H1 (cell line): ENCODE data around the gene HIP1.

Experiments
- BRCA1 ChIP-seq: IDR thresholded peaks from 2 replicates; pipeline ENCODE4 v1.6.1; 2012; ENCODE audit warnings: low read depth, low read length, improper control_type of control experiment
- CTCF ChIP-seq, 3 experiments: IDR thresholded peaks; 1 replicate in 2 of 3; 2 replicates in 1 of 3; pipeline versions ENCODE4 v1.5.1 to v1.6.1; 2011; ENCODE audit warnings: low read length in 3 of 3, mild to moderate bottlenecking in 3 of 3, inconsistent platforms in 2 of 3, low read depth in 1 of 3, moderate library complexity in 1 of 3; ENCODE audit not compliant: insufficient read depth in 1 of 3; ENCODE audit errors: control extremely low read depth in 1 of 3
- EP300 ChIP-seq, 2 experiments: IDR thresholded peaks; 1 replicate in 1 of 2; 2 replicates in 1 of 2; pipeline ENCODE4 v1.6.1; 2011 to 2012; ENCODE audit warnings: low read depth in 2 of 2, low read length in 2 of 2, mild to moderate bottlenecking in 2 of 2, borderline replicate concordance in 1 of 2, inconsistent platforms in 1 of 2, moderate library complexity in 1 of 2
- EZH2 ChIP-seq: fragments of 200-600 bp; sonication (generic); IDR thresholded peaks from 2 replicates; pipeline ENCODE4 v1.7.1; 2012; ENCODE audit warnings: low read depth, mild to moderate bottlenecking, moderate library complexity, low read length, inconsistent platforms; ENCODE audit not compliant: severe bottlenecking
- SP1 ChIP-seq: IDR thresholded peaks from 2 replicates; pipeline ENCODE4 v1.6.1; 2011; ENCODE audit warnings: low read depth, low read length
- SP2 ChIP-seq: IDR thresholded peaks from 2 replicates; pipeline ENCODE4 v1.6.1; 2012; ENCODE audit warnings: mild to moderate bottlenecking, low read length, inconsistent platforms
- USF2 ChIP-seq: IDR thresholded peaks from 2 replicates; pipeline ENCODE4 v1.6.1; 2011; ENCODE audit warnings: low read length, improper control_type of control experiment

- TF ChIP-seq EP300 (IDR thresholded peaks at IDR 0.05; ENCODE audit: borderline replicate concordance in 1 of 2, low read depth in 2 of 2, low read length in 2 of 2) (no peak), USF2 (no peak), CTCF (IDR thresholded peaks at IDR 0.05; ENCODE audit: control extremely low read depth in 1 of 3, insufficient read depth in 1 of 3, low read depth in 1 of 3, low read length in 3 of 3) (no peak), SP2 (no peak), EZH2 (no peak), BRCA1 (no peak), SP1 (no peak)
These were observed 83.9 kb downstream of the HIP1 start for GRCh38 chr7:75654855-75655254.
